Measurements from ENCODE around the gene KIAA1549.

DNA sequence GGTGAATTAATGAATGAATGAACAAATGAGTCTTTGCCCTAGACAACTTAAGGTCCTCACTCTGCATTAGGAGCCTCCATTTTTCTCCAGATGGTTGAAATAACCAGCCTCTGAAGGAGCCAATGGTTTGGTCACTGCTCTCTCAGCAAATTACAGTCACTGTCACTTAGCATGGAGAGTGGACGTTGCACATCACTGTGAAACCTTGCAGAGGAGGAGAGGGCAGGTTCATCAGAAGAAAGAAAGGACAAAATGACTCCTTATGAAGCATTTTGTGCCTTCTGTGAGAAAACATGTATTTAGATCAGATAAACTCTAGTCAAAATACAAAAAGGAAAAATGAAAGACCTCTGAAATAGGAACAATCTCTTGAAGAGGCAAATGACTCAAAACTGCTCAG, 176.6 kb downstream of the KIAA1549 start:
- TF ChIP-seq EZH2phosphoT487 (conservative IDR thresholded peaks at IDR 0.05; ENCODE audit: low read length): no peak
- TF ChIP-seq, protein P1, sequence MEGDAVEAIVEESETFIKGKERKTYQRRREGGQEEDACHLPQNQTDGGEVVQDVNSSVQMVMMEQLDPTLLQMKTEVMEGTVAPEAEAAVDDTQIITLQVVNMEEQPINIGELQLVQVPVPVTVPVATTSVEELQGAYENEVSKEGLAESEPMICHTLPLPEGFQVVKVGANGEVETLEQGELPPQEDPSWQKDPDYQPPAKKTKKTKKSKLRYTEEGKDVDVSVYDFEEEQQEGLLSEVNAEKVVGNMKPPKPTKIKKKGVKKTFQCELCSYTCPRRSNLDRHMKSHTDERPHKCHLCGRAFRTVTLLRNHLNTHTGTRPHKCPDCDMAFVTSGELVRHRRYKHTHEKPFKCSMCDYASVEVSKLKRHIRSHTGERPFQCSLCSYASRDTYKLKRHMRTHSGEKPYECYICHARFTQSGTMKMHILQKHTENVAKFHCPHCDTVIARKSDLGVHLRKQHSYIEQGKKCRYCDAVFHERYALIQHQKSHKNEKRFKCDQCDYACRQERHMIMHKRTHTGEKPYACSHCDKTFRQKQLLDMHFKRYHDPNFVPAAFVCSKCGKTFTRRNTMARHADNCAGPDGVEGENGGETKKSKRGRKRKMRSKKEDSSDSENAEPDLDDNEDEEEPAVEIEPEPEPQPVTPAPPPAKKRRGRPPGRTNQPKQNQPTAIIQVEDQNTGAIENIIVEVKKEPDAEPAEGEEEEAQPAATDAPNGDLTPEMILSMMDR (IDR thresholded peaks at IDR 0.05; ENCODE audit: insufficient read depth, low read length, poor library complexity, severe bottlenecking): no peak
